NCI-H510A (cell line): ENCODE data around the gene POLQ.
"Not testable (repeated sequence)": the region's sequence is repeated elsewhere in the genome, so short reads cannot be mapped to it uniquely, and the experiment has no call there.

ENCODE experiments used
- DNase-seq: peaks from one replicate; lab custom pipeline; 2025; lab: John Stamatoyannopoulos, UW

POLQ gene

GRCh38 chr3:121545574-121546455 is at the start of gene POLQ:
POLQ (minus strand) TSS chr3:121545988; CDS start chr3:121545877, 111 bp downstream.
- DNase-seq, result peak; percentile 87

DNA sequence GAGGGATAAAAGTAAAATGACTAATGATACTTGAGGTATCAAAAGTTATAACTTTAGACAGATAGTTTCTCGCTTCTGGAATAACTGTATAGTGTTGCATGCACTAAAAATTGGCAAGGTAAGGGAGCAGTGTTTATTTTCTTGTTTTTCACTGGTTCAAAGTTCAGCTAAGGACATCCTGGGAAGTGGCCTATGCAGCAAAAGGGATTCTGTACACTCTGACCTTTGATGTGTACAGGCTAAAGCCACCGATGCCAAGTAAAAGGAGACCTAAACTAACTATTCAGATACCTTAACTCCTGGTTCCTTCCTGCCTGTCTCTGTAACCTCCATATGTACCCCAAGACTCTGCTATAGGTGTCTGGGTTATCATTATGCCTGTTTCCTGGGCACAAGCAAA is 49.1 kb upstream of the POLQ start:
- DNase-seq, result no peak

DNA sequence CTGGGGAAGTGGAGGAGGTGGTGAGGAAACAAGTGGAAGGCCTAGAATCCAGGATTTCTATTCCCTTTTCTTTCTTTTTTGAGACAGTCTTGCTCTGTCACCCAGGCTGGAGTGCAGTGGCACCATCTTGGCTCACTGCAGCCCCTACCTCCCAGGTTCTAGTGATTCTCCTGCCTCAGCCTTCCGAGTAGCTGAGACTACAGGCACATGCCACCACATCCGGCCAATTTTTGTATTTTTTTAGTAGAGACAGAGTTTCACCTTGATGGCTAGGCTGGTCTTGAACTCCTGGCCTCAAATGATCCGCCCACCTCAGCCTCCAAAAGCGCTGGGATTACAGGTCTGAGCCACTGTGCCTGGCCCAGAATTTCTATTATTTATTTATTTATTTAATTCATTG is 48.0 kb upstream of the POLQ start:
- not testable (repeated sequence) for DNase-seq

DNA sequence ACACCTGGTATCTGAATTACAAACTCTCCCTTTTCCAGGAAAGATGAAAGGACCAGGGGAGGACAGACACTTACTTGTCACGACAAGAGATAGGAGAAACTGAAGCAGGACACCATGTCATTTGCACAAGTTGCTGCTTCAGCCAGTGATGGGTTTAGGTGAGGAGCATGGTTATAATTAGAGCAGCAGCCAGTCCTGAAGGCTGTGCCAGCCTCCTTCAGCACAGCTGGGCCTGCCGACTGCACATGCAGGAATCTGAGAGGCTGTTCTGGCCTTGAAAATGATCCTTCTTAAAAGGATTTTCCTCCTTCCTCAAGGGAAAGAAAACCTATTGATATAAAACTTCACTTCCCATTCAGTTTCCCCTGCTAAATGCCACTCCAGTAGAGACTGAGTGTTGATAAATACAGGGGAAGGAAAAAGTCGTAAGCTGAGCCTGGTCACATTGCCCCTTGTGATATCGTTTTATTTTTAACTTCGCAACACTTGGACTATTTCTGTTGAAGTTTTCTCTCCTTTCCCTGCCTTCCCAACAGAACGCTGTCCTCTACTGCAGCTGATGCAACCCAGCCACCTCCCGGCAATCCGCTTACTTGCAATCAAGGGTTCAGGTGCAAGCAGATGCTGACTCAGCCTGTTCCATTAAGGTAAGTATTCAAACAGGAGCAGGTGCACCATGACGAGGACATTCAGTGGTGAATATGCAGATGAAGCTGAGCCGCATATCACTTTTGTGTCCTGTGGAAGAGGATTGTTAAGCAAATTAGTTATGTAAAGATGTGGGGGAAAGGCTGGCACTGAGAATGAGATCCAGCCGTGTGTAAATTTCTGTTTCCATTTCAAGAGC is 47.3 kb upstream of the POLQ start, which contains the start of gene FBXO40:
Gene FBXO40 (plus strand): TSS at position 524 of the 847 bp plus-strand sequence. CDS start 27,197 bp downstream, outside the sequence.
- DNase-seq, result peak; percentile 45

DNA sequence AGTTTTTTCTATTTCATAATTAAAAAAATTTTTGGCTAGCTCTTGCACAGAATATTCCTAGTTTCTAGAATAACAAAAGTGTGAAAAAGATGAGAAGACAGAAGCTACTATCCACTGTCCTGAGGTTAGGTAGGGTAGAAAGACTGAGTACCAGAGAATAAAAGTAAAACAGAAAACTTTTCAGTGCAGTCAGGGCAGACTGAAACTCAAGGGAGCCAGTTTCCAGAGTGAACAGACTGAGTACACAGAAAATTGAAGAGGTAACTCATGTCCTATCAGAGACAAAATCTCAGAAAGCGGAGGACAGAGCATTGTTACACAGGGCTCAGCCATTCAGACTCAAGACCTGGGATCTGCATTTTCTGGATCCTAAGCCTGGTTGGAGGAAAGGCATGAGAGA is 38.6 kb upstream of the POLQ start:
- no peak for DNase-seq

DNA sequence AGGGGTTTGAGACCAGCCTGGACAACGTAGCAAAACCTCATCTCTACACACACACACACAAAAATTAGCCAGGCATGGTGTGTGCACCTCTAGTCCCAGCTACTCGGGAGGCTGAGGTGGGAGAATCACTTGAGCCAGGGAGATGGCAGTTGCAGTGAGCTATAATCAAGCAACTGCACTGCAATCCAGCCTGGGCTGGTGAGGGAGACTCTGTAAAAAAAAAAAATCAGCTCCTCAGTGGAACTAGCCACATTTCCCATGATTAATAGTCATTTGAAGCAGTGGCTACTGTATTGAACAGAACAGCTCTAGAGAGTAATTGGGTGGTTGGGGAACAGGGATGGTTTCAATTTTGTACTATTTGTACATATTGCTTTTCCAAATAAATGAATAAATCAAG is 35.9 kb upstream of the POLQ start:
- DNase-seq, result no peak

- DNase-seq, result peak; percentile 26
Observed at GRCh38 chr3:121574449-121574848, 28.7 kb upstream of the POLQ start.

GRCh38 chr3:121567649-121568048 is 21.9 kb upstream of the POLQ start, which contains the start of gene ARGFX:
ARGFX (plus strand) TSS chr3:121567949; CDS start chr3:121570714, 2,765 bp downstream.
- DNase-seq, result no peak

DNA sequence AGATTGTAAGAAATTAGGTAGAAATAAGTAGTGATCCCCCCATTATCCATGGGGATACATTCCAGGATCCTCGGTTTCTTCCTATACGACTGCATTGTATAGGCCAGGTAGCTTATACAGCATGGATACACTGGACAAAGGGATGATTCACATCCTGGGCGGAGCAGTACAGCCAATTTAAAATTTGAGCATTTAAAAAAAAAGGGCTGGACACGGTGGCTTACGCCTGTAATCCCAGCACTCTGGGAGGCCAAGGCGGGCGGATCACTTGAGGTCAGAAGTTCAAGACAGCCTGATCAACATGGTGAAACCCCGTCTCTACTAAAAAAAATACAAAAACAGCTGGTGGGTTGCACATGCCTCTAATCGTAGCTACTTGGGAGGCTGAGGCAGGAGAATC is 21.0 kb upstream of the POLQ start:
- DNase-seq, result no peak

DNA sequence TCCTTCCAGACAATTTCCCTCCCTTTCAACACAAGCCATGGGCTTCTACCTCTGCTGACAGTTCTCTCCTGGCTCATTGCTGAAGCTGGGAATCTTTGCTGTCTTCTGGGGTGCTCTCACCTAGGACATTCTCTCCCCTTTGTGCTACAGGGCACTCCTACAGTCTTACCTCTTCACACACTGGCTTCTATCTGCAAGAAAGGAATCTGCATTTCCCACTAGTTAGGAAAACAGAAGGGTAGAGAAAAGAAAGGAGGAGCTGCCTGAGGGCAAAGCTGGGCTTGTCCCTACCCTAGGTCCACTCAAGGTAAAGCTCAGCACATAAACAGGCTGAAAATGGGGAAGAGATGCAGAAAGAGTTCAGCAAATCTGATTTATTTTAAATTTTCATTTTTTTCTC is 16.4 kb upstream of the POLQ start:
- no peak for DNase-seq

GRCh38 chr3:121557426-121557934 is 11.7 kb upstream of the POLQ start:
- DNase-seq, result no peak

DNA sequence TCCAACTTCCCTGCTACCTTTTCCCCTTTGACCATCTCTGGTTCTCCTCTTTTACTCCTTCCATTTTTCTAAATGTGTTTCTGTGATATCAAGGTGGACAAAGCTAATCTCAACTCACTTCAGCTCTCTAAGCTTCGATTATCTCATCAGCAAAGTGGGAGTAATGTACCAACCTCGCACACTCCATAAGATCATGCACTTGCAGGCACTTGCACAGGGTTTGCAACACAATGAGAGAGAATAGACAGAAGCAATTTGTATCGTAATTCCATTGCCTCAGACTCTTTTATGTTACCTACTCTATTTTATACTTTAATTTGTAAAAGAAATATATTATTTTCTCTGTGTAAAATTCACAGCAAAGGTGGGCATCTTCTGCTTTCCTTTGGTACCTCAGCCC is 7.0 kb upstream of the POLQ start:
- no peak for DNase-seq

DNA sequence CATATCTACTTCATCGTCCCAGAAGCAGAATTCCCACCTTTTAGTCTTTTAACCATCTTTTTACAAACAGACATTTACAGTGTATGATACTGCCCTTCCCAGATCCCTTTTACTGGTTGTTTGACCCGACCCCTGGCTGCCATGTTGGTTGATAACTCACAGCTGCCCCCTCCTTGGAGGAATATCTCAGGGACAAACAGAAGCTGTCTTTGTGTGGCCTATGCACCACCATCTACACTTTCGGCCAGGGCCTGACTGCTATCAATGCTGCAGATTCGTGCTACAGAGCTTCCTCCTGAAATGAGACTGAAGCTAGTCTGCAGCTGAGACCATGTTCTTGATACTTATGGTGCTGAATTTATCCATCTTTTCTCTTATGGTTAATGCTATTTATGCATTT is 6.6 kb upstream of the POLQ start:
- no peak for DNase-seq

DNA sequence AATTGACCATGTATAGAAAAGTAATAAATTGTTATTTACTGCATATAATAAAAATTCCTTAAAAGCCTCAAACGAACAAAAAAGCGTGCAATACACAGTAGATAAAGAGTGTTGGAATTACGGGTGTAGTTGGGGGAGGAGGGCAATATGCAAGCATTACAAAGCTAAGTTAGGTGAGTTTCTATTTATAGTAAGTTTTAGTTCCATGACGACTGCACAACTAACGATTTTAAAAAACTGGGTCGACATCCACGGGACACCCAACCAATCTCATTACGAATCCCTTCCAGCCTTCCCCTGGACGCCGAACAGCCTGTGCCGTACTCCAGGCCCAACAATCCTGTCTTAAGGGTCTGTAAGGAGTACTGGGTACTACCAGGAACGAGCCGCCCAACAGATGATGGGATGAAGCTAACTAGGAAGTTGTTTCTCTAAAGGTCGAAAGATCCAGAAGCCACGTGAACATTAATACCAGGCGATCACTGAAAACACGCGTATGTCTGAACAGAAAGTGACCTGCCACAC is 677 bp downstream of the POLQ start:
- no peak for DNase-seq

- DNase-seq, result no peak
Observed at GRCh38 chr3:121542924-121543323, 2.9 kb downstream of the POLQ start.

- DNase-seq, result no peak
Observed at GRCh38 chr3:121531269-121531668, 14.5 kb downstream of the POLQ start.

- DNase-seq, result no peak
Observed at GRCh38 chr3:121529308-121529707, 16.5 kb downstream of the POLQ start.

DNA sequence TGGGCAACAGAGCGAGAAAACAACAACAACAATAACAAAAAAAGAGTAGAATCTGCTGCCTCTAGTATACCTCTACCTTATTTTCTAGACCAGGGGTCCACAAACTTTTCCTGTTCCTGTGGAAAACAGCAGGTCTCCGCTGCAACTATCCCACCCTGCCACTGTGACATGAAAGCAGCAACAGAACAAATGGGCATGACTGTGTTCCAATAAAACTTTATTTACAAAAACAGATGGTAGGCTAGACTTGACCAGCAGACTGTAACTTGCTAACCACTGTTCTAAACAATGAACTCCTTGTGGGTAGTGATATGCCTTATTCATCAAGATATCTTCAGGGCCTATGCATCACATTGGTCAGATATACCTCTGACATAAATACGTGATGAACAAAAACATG is 25.3 kb downstream of the POLQ start:
- DNase-seq, result no peak

DNA sequence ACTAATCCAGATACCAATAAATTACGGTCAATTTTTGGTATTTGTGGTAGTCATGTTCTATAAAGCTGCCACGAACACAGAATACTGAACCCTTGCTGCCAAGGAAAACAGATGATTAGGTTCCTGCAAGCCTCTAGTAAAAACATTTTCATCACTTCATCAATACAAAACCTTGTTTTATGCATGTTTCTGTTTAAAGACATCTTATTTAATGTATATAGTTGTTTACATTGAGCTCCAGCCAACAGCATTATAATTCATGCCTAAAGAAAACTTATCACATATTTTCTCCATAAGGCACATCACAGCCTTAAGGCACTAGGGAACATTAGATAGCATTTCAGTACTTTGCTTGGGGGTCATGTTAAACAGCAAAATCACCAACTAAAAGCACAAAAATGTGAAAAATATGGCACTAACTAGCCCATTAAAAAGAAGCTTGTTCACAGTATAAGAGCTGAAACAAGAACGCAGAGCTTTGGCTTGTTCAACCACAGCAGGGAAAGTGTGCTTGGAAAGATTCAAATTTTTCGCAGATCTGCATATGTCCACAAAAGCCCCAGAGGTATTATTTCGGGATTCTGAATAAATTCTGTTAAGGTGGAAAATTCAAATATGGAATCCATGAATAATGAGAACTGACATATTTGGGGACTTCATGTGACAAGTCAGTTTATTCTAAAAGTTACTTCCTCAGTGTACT is 27.7 kb downstream of the POLQ start:
- DNase-seq, result no peak

DNA sequence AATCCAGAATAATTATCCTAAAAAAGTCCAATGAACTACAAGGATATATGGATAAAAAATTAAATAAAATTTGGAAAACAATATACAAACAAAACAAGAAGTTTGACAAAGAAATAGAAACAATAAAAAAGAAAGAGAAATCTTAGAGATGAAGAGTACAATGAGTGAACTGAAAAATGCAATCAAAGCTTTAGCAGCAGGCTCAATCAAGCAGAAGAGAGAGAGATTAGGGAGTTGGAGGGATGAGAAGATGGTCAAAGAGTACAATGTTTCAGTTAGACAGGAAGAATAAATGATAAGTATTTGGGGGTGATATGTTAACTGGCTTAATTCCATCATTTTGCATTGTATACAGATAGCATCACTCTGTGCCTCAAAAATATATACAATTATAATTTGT is 29.9 kb downstream of the POLQ start:
- DNase-seq, result no peak

GRCh38 chr3:121515313-121515712 is 30.5 kb downstream of the POLQ start:
- no peak for DNase-seq

GRCh38 chr3:121514496-121514895 is 31.3 kb downstream of the POLQ start:
- no peak for DNase-seq
